ENCODE data around the gene COPB2.

DNA sequence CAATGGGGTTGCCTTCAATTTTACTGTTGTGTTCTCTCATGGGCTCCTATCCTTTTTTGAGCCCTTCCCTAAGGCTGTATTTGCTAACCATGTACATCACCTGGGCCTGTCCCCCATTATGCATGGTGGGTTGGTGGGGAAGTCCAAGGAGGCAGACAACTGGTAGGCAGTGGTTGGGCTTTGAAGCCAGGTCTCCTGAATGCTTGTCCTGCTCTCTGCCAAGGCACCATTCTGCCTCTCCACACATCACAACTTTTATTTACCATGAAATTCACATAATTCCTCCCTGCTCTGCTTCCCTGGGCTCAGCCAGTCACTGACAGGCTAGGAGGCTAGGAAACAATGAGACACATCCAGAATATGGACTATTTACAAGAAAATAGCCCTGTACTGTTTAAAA, 41.0 kb upstream of the COPB2 start:
- TF ChIP-seq, protein P1, sequence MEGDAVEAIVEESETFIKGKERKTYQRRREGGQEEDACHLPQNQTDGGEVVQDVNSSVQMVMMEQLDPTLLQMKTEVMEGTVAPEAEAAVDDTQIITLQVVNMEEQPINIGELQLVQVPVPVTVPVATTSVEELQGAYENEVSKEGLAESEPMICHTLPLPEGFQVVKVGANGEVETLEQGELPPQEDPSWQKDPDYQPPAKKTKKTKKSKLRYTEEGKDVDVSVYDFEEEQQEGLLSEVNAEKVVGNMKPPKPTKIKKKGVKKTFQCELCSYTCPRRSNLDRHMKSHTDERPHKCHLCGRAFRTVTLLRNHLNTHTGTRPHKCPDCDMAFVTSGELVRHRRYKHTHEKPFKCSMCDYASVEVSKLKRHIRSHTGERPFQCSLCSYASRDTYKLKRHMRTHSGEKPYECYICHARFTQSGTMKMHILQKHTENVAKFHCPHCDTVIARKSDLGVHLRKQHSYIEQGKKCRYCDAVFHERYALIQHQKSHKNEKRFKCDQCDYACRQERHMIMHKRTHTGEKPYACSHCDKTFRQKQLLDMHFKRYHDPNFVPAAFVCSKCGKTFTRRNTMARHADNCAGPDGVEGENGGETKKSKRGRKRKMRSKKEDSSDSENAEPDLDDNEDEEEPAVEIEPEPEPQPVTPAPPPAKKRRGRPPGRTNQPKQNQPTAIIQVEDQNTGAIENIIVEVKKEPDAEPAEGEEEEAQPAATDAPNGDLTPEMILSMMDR (IDR thresholded peaks at IDR 0.05) = no peak
- TF ChIP-seq YY1 (IDR thresholded peaks at IDR 0.05; ENCODE audit: low read depth) (no peak), GABPA (IDR thresholded peaks at IDR 0.05; ENCODE audit: low read depth) (no peak), SIN3A (IDR thresholded peaks at IDR 0.05; ENCODE audit: borderline replicate concordance, low read depth, low read length) (no peak), POLR2AphosphoS5 (IDR thresholded peaks at IDR 0.05; ENCODE audit: low read depth, low read length) (no peak), SMC3 (IDR thresholded peaks at IDR 0.05; ENCODE audit: low read depth, low read length) (no peak), TAF1 (IDR thresholded peaks at IDR 0.05; ENCODE audit: borderline replicate concordance, low read depth, low read length) (no peak), GATA2 (CRISPR knock-in tag; IDR thresholded peaks at IDR 0.05) (no peak)
- TF ChIP-seq, protein P2, sequence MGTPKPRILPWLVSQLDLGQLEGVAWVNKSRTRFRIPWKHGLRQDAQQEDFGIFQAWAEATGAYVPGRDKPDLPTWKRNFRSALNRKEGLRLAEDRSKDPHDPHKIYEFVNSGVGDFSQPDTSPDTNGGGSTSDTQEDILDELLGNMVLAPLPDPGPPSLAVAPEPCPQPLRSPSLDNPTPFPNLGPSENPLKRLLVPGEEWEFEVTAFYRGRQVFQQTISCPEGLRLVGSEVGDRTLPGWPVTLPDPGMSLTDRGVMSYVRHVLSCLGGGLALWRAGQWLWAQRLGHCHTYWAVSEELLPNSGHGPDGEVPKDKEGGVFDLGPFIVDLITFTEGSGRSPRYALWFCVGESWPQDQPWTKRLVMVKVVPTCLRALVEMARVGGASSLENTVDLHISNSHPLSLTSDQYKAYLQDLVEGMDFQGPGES (IDR thresholded peaks at IDR 0.05; ENCODE audit: low read depth, low read length) = no peak

All from SK-N-SH (cell line).